ENCODE results near the gene CTNNA3. TPM values are rescaled to one million over a fixed set of nuclear protein-coding genes. Genes with fewer than 3 reads are reported as not detected.

Gene CTNNA3
- polyA plus RNA-seq, 1 donor from 2014 or later: 0.14 TPM

DNA sequence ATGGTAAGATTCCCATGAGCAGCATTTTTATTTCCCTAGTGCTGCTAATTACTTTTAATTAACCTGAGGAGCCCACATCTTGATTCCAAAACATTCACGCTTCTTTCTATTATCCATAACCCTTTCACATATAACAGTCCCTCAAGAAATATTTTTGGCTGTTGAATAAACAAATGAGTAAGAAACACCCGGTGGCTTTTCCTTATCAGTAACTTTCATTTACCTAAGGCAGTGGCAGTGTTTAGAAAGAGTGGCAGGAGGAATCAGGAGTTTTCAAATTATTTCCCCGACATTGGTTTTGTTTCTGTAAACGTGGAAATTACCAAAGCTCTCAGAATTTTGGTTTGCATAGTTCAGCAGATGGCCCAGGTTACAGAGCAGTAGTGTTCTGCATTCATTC lies 1785.8 kb downstream of the CTNNA3 start:
- no peak overlapping the region for H3K4me3 ChIP-seq (ENCODE audit: low read length)
- H3F3A ChIP-seq (ENCODE audit: insufficient read depth, low read length, poor library complexity, severe bottlenecking): no peaks in the 10 kb centered on the region
- no peaks in the 10 kb centered on the region for H3K9me3 ChIP-seq (ENCODE audit: low read length)
- H3K27ac ChIP-seq (ENCODE audit: low read length): no peak overlapping the region
- H3K9me2 ChIP-seq (ENCODE audit: insufficient read depth, low read length): no peaks in the 10 kb centered on the region
- H4K20me1 ChIP-seq (ENCODE audit: insufficient read depth): no peaks in the 10 kb centered on the region
- no peaks in the 10 kb centered on the region for H3K36me3 ChIP-seq (ENCODE audit: insufficient read depth, low read length)
- no peaks in the 10 kb centered on the region for H3K79me2 ChIP-seq (replicated peaks; ENCODE audit: insufficient read depth, low read length)
- H3K4me2 ChIP-seq (ENCODE audit: low read length): no peak overlapping the region
- no peak overlapping the region for H3K9ac ChIP-seq (ENCODE audit: low read length)
- TF ChIP-seq, protein P1, sequence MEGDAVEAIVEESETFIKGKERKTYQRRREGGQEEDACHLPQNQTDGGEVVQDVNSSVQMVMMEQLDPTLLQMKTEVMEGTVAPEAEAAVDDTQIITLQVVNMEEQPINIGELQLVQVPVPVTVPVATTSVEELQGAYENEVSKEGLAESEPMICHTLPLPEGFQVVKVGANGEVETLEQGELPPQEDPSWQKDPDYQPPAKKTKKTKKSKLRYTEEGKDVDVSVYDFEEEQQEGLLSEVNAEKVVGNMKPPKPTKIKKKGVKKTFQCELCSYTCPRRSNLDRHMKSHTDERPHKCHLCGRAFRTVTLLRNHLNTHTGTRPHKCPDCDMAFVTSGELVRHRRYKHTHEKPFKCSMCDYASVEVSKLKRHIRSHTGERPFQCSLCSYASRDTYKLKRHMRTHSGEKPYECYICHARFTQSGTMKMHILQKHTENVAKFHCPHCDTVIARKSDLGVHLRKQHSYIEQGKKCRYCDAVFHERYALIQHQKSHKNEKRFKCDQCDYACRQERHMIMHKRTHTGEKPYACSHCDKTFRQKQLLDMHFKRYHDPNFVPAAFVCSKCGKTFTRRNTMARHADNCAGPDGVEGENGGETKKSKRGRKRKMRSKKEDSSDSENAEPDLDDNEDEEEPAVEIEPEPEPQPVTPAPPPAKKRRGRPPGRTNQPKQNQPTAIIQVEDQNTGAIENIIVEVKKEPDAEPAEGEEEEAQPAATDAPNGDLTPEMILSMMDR (IDR thresholded peaks at IDR 0.05; ENCODE audit: poor library complexity, severe bottlenecking): no peak
- TF ChIP-seq EZH2 (IDR thresholded peaks at IDR 0.05; ENCODE audit: borderline replicate concordance, insufficient read depth, low read length, poor library complexity, severe bottlenecking): no peak
- no peak for TF ChIP-seq EP300 (conservative IDR thresholded peaks at IDR 0.05; ENCODE audit: poor library complexity, severe bottlenecking)
- TF ChIP-seq SMC3 (conservative IDR thresholded peaks at IDR 0.05; ENCODE audit: poor library complexity): no peak
- H2AFZ ChIP-seq (ENCODE audit: low read depth, low read length): no peak overlapping the region
- no peaks in the 10 kb centered on the region for H3K27me3 ChIP-seq (ENCODE audit: insufficient read depth, low read depth, low read length)

- no peaks in the 10 kb centered on the region for H3K27me3 ChIP-seq (ENCODE audit: insufficient read depth, low read depth, low read length)
- no peaks in the 10 kb centered on the region for H3K36me3 ChIP-seq (ENCODE audit: insufficient read depth, low read length)
- H4K20me1 ChIP-seq (ENCODE audit: insufficient read depth): no peaks in the 10 kb centered on the region
- H3K9me2 ChIP-seq (ENCODE audit: insufficient read depth, low read length): no peaks in the 10 kb centered on the region
- H3K9me3 ChIP-seq (ENCODE audit: low read length): no peaks in the 10 kb centered on the region
- no peak overlapping the region for H3K27ac ChIP-seq (ENCODE audit: low read length)
- no peak overlapping the region for H2AFZ ChIP-seq (ENCODE audit: low read depth, low read length)
- no peak overlapping the region for H3K4me3 ChIP-seq (ENCODE audit: low read length)
- H3F3A ChIP-seq (ENCODE audit: insufficient read depth, low read length, poor library complexity, severe bottlenecking): no peaks in the 10 kb centered on the region
- H3K9ac ChIP-seq (ENCODE audit: low read length): no peak overlapping the region
- TF ChIP-seq RAD21 (conservative IDR thresholded peaks at IDR 0.05) (no peak), TAF1 (IDR thresholded peaks at IDR 0.05; ENCODE audit: low read depth) (no peak)
- TF ChIP-seq, protein P1 (IDR thresholded peaks at IDR 0.05; ENCODE audit: poor library complexity, severe bottlenecking): no peak
- no peaks in the 10 kb centered on the region for H3K79me2 ChIP-seq (replicated peaks; ENCODE audit: insufficient read depth, low read length)
- H3K4me2 ChIP-seq (ENCODE audit: low read length): no peak overlapping the region
Measured at GRCh38 chr10:65907199-65907712, 1788.7 kb downstream of the CTNNA3 start.

GRCh38 chr10:65903620-65904019 lies 1792.4 kb downstream of the CTNNA3 start:
- Histone ChIP-seq H3K36me3 (ENCODE audit: insufficient read depth, low read length) (no peaks in the 10 kb centered on the region), H3K9ac (ENCODE audit: low read length) (no peak overlapping the region), H3K27ac (ENCODE audit: low read length) (no peak overlapping the region), H3K4me3 (ENCODE audit: low read length) (no peak overlapping the region), H4K20me1 (ENCODE audit: insufficient read depth) (no peaks in the 10 kb centered on the region), H3K9me2 (ENCODE audit: insufficient read depth, low read length) (no peaks in the 10 kb centered on the region), H3K27me3 (ENCODE audit: insufficient read depth, low read depth, low read length) (no peaks in the 10 kb centered on the region), H2AFZ (ENCODE audit: low read depth, low read length) (no peak overlapping the region), H3K4me2 (ENCODE audit: low read length) (no peak overlapping the region), H3K79me2 (replicated peaks; ENCODE audit: insufficient read depth, low read length) (no peaks in the 10 kb centered on the region), H3K9me3 (ENCODE audit: low read length) (no peaks in the 10 kb centered on the region), H3F3A (ENCODE audit: insufficient read depth, low read length, poor library complexity, severe bottlenecking) (no peaks in the 10 kb centered on the region)
- no peak for TF ChIP-seq TAF1 (IDR thresholded peaks at IDR 0.05; ENCODE audit: low read depth)
- TF ChIP-seq POLR2AphosphoS5 (IDR thresholded peaks at IDR 0.05): no peak
- no peak for TF ChIP-seq EP300 (conservative IDR thresholded peaks at IDR 0.05; ENCODE audit: poor library complexity, severe bottlenecking)
- no peak for TF ChIP-seq RAD21 (conservative IDR thresholded peaks at IDR 0.05)
- no peak for TF ChIP-seq SMC3 (conservative IDR thresholded peaks at IDR 0.05; ENCODE audit: poor library complexity)
- TF ChIP-seq MXI1 (conservative IDR thresholded peaks at IDR 0.05; ENCODE audit: poor library complexity, severe bottlenecking): no peak
- TF ChIP-seq, protein P1 (IDR thresholded peaks at IDR 0.05; ENCODE audit: poor library complexity, severe bottlenecking): no peak
- TF ChIP-seq, protein P2, sequence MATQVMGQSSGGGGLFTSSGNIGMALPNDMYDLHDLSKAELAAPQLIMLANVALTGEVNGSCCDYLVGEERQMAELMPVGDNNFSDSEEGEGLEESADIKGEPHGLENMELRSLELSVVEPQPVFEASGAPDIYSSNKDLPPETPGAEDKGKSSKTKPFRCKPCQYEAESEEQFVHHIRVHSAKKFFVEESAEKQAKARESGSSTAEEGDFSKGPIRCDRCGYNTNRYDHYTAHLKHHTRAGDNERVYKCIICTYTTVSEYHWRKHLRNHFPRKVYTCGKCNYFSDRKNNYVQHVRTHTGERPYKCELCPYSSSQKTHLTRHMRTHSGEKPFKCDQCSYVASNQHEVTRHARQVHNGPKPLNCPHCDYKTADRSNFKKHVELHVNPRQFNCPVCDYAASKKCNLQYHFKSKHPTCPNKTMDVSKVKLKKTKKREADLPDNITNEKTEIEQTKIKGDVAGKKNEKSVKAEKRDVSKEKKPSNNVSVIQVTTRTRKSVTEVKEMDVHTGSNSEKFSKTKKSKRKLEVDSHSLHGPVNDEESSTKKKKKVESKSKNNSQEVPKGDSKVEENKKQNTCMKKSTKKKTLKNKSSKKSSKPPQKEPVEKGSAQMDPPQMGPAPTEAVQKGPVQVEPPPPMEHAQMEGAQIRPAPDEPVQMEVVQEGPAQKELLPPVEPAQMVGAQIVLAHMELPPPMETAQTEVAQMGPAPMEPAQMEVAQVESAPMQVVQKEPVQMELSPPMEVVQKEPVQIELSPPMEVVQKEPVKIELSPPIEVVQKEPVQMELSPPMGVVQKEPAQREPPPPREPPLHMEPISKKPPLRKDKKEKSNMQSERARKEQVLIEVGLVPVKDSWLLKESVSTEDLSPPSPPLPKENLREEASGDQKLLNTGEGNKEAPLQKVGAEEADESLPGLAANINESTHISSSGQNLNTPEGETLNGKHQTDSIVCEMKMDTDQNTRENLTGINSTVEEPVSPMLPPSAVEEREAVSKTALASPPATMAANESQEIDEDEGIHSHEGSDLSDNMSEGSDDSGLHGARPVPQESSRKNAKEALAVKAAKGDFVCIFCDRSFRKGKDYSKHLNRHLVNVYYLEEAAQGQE (IDR thresholded peaks at IDR 0.05; ENCODE audit: borderline replicate concordance): no peak
- no peak for TF ChIP-seq EZH2 (IDR thresholded peaks at IDR 0.05; ENCODE audit: borderline replicate concordance, insufficient read depth, low read length, poor library complexity, severe bottlenecking)
